ENCODE data around the gene COL18A1.

DNA sequence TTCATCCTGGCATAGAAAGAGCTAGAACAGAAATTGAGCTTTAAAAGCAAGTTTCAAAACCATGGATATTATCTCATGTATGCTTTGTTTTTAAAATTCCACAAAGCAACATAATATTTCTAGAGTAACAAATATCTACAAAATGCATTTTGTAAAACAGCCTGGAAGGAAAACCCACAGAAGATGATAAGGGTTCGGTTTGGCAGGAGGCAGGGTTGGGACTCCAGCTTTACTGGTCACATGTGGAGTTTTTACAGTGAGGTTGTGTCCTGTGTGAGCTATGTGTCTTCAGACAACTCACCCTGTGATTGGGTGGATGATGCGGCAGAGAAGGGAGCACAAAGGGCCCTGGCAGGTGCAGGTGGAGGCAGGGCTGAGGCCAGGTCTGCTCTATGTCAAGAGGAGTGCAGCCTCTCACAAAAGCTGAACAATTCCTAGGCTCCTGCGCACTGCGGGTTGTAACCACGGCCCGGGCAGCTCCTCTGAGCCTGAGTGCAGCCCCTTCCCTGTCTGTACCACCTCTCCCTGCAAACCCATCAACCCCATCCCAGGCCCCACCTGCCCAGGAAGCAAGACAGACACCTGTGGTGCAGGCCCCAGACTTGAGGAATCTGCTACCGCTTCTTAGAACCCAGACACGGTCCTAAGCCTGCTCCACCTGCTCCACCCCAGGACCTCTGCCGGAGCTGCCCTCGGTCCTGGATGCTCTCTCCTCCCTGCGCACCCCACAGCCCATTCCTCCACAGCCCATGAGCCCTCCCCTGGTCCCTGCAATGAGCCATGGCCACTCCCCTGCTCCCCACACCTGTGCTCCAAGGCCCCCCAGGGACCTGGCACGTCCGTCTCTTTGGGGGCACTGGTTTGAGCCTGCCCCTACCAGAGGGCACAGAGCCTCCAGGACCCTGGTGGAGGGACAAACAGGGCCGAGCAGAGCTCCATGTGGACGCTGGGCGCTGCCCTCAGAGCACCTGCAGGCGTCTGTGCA is 2.8 kb upstream of the COL18A1 start:
- TF ChIP-seq EP300 (IDR thresholded peaks at IDR 0.05), result no peak
- TF ChIP-seq, protein P1, sequence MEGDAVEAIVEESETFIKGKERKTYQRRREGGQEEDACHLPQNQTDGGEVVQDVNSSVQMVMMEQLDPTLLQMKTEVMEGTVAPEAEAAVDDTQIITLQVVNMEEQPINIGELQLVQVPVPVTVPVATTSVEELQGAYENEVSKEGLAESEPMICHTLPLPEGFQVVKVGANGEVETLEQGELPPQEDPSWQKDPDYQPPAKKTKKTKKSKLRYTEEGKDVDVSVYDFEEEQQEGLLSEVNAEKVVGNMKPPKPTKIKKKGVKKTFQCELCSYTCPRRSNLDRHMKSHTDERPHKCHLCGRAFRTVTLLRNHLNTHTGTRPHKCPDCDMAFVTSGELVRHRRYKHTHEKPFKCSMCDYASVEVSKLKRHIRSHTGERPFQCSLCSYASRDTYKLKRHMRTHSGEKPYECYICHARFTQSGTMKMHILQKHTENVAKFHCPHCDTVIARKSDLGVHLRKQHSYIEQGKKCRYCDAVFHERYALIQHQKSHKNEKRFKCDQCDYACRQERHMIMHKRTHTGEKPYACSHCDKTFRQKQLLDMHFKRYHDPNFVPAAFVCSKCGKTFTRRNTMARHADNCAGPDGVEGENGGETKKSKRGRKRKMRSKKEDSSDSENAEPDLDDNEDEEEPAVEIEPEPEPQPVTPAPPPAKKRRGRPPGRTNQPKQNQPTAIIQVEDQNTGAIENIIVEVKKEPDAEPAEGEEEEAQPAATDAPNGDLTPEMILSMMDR (IDR thresholded peaks at IDR 0.05), result no peak
